Gastrocnemius medialis (tissue), 4 donors: ENCODE data around the gene CERS6. TPM values are rescaled to one million over a fixed set of nuclear protein-coding genes. Genes with fewer than 3 reads are reported as not detected.

ENCODE experiments used
- ATAC-seq, 2 donors: fragments of 150-250 bp; one replicate each; pipeline ENCODE4 v1.9.1; 2016
- DNase-seq, 2 donors: peaks; one replicate each; pipeline ENCODE4 v3.0.0-alpha.2; 2019
- H3K27ac ChIP-seq, 4 donors: fragments of 200-600 bp; sonication (generic); 1 replicate in 1 of 4; 2 replicates in 3 of 4; pipeline ENCODE4 v1.5.1; 2016 to 2018; ENCODE audit warnings: mild to moderate bottlenecking in 2 of 4, moderate library complexity in 1 of 4
- H3K27me3 ChIP-seq, 3 donors: fragments of 200-600 bp; sonication (generic) in 2 of 3; 1 replicate in 1 of 3; 2 replicates in 2 of 3; pipeline versions ENCODE4 v1.5.1 to v1.6.0; 2016 to 2019; ENCODE audit warnings: mild to moderate bottlenecking in 1 of 3, moderate library complexity in 1 of 3
- H3K36me3 ChIP-seq, 2 donors: fragments of 200-600 bp; sonication (generic) in 1 of 2; one replicate each; pipeline ENCODE4 v1.5.1; 2017 to 2018
- H3K4me1 ChIP-seq, 2 donors: fragments of 200-600 bp; sonication (generic) in 1 of 2; one replicate each; pipeline ENCODE4 v1.5.1; 2016 to 2017; ENCODE audit warnings: mild to moderate bottlenecking in 2 of 2
- H3K4me3 ChIP-seq, 4 donors: fragments of 200-600 bp; sonication (generic) in 3 of 4; 1 replicate in 1 of 4; 2 replicates in 3 of 4; pipeline ENCODE4 v1.5.1; 2016 to 2019; ENCODE audit warnings: mild to moderate bottlenecking in 2 of 4
- H3K9me3 ChIP-seq, 3 donors: fragments of 200-600 bp; sonication (generic) in 2 of 3; 1 replicate in 1 of 3; 2 replicates in 2 of 3; pipeline ENCODE4 v1.5.1; 2016 to 2019
- CTCF ChIP-seq, 5 experiments: fragments of 450-650 bp in 3 of 5; fragments of 200-600 bp in 2 of 5; sonication (generic) in 2 of 5; IDR thresholded peaks in 4 of 5; conservative IDR thresholded peaks in 1 of 5; 1 replicate in 4 of 5; 2 replicates in 1 of 5; pipeline ENCODE4 v1.5.1; 2016 to 2019; ENCODE audit warnings: antibody characterized with exemption in 5 of 5, mild to moderate bottlenecking in 3 of 5, moderate library complexity in 3 of 5
- POLR2A ChIP-seq, 2 donors: fragments of 450-650 bp; IDR thresholded peaks; one replicate each; pipeline ENCODE4 v1.6.1; 2017; ENCODE audit warnings: antibody characterized with exemption in 2 of 2, mild to moderate bottlenecking in 2 of 2, moderate library complexity in 2 of 2
- in situ Hi-C, 4 donors: fragments of 200-750 bp; cut with MboI; loops; one replicate each; pipeline versions ENCODE4 v1.15.0 to v1.8.0; 2017; ENCODE audit warnings: low sequenced_read_pairs in 4 of 4
- intact Hi-C: fragments of 100-400 bp; cut with DNase I; formaldehyde crosslinking; loops from one replicate; pipeline ENCODE4 v1.15.1; 2023; ENCODE audit warnings: low total_unique reads
- total RNA-seq, 4 donors: library from RNA; depleted of rRNA; stranded (reverse); fragments of >200 nt; gene quantifications; one replicate each; pipeline versions ENCODE4 v1.1.0 to v1.2.3, GENCODE V29; 2016

CERS6 gene
- total RNA-seq, 4 donors from 2014 or later: 11.9 to 18.0 (median 14.7) TPM

DNA sequence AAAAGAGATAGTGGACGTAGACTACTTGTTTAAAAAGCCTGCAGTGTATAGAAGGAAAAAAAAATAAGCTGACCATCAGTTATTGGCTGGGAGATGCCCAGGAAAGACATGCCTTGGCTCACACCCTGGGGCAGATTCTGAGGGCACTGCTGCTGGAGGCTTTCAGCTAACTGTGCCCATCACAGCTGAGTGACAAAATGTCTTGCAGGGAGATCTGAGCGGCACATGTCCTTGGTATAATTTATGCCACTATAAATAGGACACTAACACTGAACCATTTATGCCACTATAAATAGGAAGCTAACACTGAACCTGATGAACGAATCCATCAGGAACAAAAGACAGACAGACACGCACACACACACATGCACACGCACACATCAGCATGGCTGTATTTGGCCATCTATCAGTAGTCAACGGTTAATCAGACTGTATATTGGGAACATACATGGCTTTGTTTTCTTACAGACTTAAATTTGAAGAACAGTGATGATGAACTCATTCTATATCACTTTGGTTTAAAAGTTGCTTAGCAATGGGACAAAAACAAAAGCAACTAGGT lies 278.2 kb downstream of the CERS6 start:
- in situ Hi-C loops: no loop called here
- Histone ChIP-seq H3K4me3 (no peak overlapping the region), H3K27me3 (no peaks in the 10 kb centered on the region), H3K36me3 (no peaks in the 10 kb centered on the region), H3K4me1 (peaks cover 17 to 23% of the 10 kb centered on the region in 2 donors), H3K9me3 (no peaks in the 10 kb centered on the region), H3K27ac (peak overlapping the region in 2 of 4 donors; percentile 26 to 56)
- intact Hi-C loops: no loop called here
- peak; percentile 17 to 37 for DNase-seq
- peak; percentile 90 to 94 for ATAC-seq
- no peak for TF ChIP-seq POLR2A (IDR thresholded peaks at IDR 0.05)
- no peak for TF ChIP-seq CTCF (IDR thresholded peaks at IDR 0.05 in 4 of 5, conservative IDR thresholded peaks at IDR 0.05 in 1 of 5)

DNA sequence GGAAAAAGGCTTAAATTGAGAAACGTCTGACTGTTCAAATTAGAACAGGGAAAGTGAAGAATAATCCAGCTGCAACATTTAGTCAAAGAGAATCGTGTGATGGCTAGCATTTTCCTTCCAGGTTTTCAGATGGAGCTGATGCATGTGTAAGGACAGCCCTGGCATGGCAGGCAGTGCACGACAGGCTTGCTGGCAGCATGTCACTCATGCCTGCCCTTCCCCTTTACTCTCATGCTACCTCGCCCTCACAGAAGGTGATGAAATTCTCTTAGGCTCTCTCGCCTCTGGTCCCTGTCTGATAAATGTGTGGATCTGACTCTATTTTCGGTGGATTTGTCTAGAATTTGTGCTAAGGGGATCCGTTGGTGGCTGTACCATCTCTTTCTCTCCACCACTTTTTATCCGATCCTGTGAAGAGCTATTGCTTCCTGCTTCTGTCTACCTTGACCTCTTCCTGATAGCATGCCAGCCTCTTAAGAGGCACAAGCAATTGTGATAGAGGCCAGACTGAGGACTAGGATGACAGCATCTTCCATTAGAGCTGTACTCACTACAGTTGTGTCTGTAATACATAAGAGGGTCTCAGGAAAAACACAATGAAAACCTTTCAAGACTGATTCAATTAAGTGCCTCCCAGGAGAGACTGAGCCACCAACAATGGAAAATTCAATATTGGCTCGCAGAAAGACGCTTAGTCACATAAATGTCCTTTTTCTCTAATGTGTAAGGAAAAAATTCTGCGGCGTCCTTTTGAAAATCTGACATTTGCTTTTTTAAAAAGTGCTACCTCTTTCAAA lies 280.8 kb downstream of the CERS6 start:
- intact Hi-C loops (no loop called here), in situ Hi-C loops (no loop called here)
- Histone ChIP-seq H3K36me3 (no peaks in the 10 kb centered on the region), H3K4me1 (peaks cover 21 to 24% of the 10 kb centered on the region in 2 donors), H3K27ac (no peak overlapping the region), H3K9me3 (no peaks in the 10 kb centered on the region), H3K27me3 (no peaks in the 10 kb centered on the region), H3K4me3 (no peak overlapping the region)
- ATAC-seq (no peak), DNase-seq (no peak)
- no peak for TF ChIP-seq CTCF (IDR thresholded peaks at IDR 0.05 in 4 of 5, conservative IDR thresholded peaks at IDR 0.05 in 1 of 5)
- TF ChIP-seq POLR2A (IDR thresholded peaks at IDR 0.05): no peak

- H3K4me1 ChIP-seq: peaks cover 21 to 24% of the 10 kb centered on the region in 2 donors
- TF ChIP-seq CTCF (IDR thresholded peaks at IDR 0.05 in 4 of 5, conservative IDR thresholded peaks at IDR 0.05 in 1 of 5) (no peak), POLR2A (IDR thresholded peaks at IDR 0.05) (no peak)
- H3K9me3 ChIP-seq: no peaks in the 10 kb centered on the region
- in situ Hi-C loops (no loop called here), intact Hi-C loops (no loop called here)
- no peaks in the 10 kb centered on the region for H3K36me3 ChIP-seq
- H3K27me3 ChIP-seq: no peaks in the 10 kb centered on the region
- no peak for ATAC-seq
- no peak overlapping the region for H3K4me3 ChIP-seq
- H3K27ac ChIP-seq: no peak overlapping the region
- DNase-seq: no peak
Measured at GRCh38 chr2:168738062-168738461, 282.0 kb downstream of the CERS6 start.

DNA sequence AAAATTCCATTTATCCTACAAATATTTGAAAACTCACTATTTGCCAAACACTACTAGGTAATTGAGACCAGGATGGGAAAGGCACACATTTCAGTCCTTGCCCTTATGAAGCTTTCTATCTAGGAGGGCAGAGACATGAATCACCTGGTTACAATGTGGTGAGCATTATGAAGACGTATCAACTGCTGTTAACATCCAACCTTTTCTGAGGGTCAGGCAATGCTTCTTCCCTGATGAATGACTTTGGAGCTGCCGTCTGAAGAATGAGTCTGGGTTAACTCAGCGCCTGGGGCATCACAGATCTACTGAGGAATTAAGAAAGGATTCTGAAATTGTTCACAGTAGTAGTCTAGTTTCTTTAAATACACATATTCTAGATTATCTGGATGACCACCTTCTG lies 284.3 kb downstream of the CERS6 start:
- in situ Hi-C loops: no loop called here

More for the DNA sequence above, 284.3 kb downstream of the CERS6 start:
- H3K27ac ChIP-seq: no peak overlapping the region
- TF ChIP-seq POLR2A (IDR thresholded peaks at IDR 0.05) (no peak), CTCF (IDR thresholded peaks at IDR 0.05 in 4 of 5, conservative IDR thresholded peaks at IDR 0.05 in 1 of 5) (no peak)
- peaks cover 0 to 8% of the 10 kb centered on the region in 2 donors for H3K4me1 ChIP-seq
- no peak overlapping the region for H3K4me3 ChIP-seq
- no peaks in the 10 kb centered on the region for H3K36me3 ChIP-seq
- intact Hi-C loops: no loop called here
- H3K9me3 ChIP-seq: no peaks in the 10 kb centered on the region
- ATAC-seq (no peak), DNase-seq (no peak)
- no peaks in the 10 kb centered on the region for H3K27me3 ChIP-seq
